HG02763 (cell line): ENCODE data around the gene GALNT2.

Source experiments
- ATAC-seq: cut with Tn5 transposase; IDR thresholded peaks from one replicate; pipeline ENCODE4 v1.9.1; 2021; ENCODE audit warnings: mild to moderate bottlenecking, moderate library complexity; ENCODE audit not compliant: unreplicated experiment

GALNT2 gene

GRCh38 chr1:230066466-230067404 lies at the start of gene GALNT2:
Gene GALNT2, plus strand, starts transcription at chr1:230067238. Its CDS starts 43 bp downstream, at chr1:230067281.
- peak; percentile 81 for ATAC-seq

GRCh38 chr1:230020451-230020850 lies 46.6 kb upstream of the GALNT2 start:
- ATAC-seq, result no peak

GRCh38 chr1:230022666-230023380 lies 44.2 kb upstream of the GALNT2 start:
- no peak for ATAC-seq

- ATAC-seq, result no peak
Measured at GRCh38 chr1:230025686-230026085, 41.4 kb upstream of the GALNT2 start.

GRCh38 chr1:230026139-230026538 lies 40.9 kb upstream of the GALNT2 start:
- ATAC-seq, result no peak

GRCh38 chr1:230026572-230026971 lies 40.5 kb upstream of the GALNT2 start:
- ATAC-seq, result no peak

GRCh38 chr1:230028602-230029223 lies 38.3 kb upstream of the GALNT2 start:
- no peak for ATAC-seq

GRCh38 chr1:230029244-230029941 lies 37.6 kb upstream of the GALNT2 start:
- ATAC-seq, result no peak

GRCh38 chr1:230030122-230030821 lies 36.8 kb upstream of the GALNT2 start:
- ATAC-seq, result no peak

- no peak for ATAC-seq
Measured at GRCh38 chr1:230031131-230031530, 35.9 kb upstream of the GALNT2 start.

GRCh38 chr1:230032516-230033281 lies 34.3 kb upstream of the GALNT2 start:
- ATAC-seq, result no peak

GRCh38 chr1:230037261-230037660 lies 29.8 kb upstream of the GALNT2 start:
- ATAC-seq, result no peak

- no peak for ATAC-seq
Measured at GRCh38 chr1:230040440-230040839, 26.6 kb upstream of the GALNT2 start.

- no peak for ATAC-seq
Measured at GRCh38 chr1:230043081-230043480, 24.0 kb upstream of the GALNT2 start.

GRCh38 chr1:230044729-230045128 lies 22.3 kb upstream of the GALNT2 start:
- ATAC-seq, result no peak

GRCh38 chr1:230047114-230047865 lies 19.7 kb upstream of the GALNT2 start:
- ATAC-seq, result no peak

- no peak for ATAC-seq
Measured at GRCh38 chr1:230048322-230048721, 18.7 kb upstream of the GALNT2 start.

- no peak for ATAC-seq
Measured at GRCh38 chr1:230048922-230049321, 18.1 kb upstream of the GALNT2 start.

GRCh38 chr1:230049731-230050130 lies 17.3 kb upstream of the GALNT2 start:
- ATAC-seq, result no peak
